Tibial artery (tissue), 4 donors: ENCODE data around the gene TRAT1.
"Not testable (repeated sequence)": the region's sequence is repeated elsewhere in the genome, so short reads cannot be mapped to it uniquely, and the experiment has no call there.

Experiments used
- DNase-seq, 2 donors: peaks; one replicate each; pipeline ENCODE4 v3.0.0-alpha.2; 2019
- H3K27ac ChIP-seq, 2 donors: fragments of 200-600 bp; sonication (generic) in 1 of 2; 1 replicate in 1 of 2; 2 replicates in 1 of 2; pipeline ENCODE4 v1.5.1; 2018 to 2019; ENCODE audit warnings: mild to moderate bottlenecking in 1 of 2
- H3K27me3 ChIP-seq, 2 donors: fragments of 200-600 bp; sonication (generic) in 1 of 2; one replicate each; pipeline versions ENCODE4 v1.5.1 to v1.6.0; 2016 to 2019
- H3K36me3 ChIP-seq, 3 donors: fragments of 200-600 bp; sonication (generic) in 2 of 3; one replicate each; pipeline ENCODE4 v1.5.1; 2016 to 2019; ENCODE audit warnings: mild to moderate bottlenecking in 2 of 3
- H3K4me1 ChIP-seq, 4 donors: fragments of 200-600 bp; sonication (generic) in 2 of 4; 1 replicate in 3 of 4; 2 replicates in 1 of 4; pipeline ENCODE4 v1.5.1; 2016 to 2019
- H3K4me3 ChIP-seq, 2 donors: fragments of 200-600 bp; sonication (generic) in 1 of 2; 1 replicate in 1 of 2; 2 replicates in 1 of 2; pipeline ENCODE4 v1.5.1; 2018 to 2019; ENCODE audit warnings: mild to moderate bottlenecking in 2 of 2
- H3K9me3 ChIP-seq, 3 donors: fragments of 200-600 bp; sonication (generic) in 1 of 3; one replicate each; pipeline ENCODE4 v1.5.1; 2016 to 2019
- intact Hi-C: fragments of 100-400 bp; cut with DNase I; formaldehyde crosslinking; loops from one replicate; pipeline ENCODE4 v1.15.0; 2023; ENCODE audit warnings: low total_unique reads
- TF ChIP-seq, protein P1 (sequence below), 2 experiments: fragments of 200-600 bp in 1 of 2; fragments of 450-650 bp in 1 of 2; IDR thresholded peaks; one replicate each; pipeline ENCODE4 v1.5.1; 2017 to 2019; ENCODE audit warnings: antibody characterized with exemption in 2 of 2, mild to moderate bottlenecking in 1 of 2, moderate library complexity in 1 of 2

TRAT1 gene

DNA sequence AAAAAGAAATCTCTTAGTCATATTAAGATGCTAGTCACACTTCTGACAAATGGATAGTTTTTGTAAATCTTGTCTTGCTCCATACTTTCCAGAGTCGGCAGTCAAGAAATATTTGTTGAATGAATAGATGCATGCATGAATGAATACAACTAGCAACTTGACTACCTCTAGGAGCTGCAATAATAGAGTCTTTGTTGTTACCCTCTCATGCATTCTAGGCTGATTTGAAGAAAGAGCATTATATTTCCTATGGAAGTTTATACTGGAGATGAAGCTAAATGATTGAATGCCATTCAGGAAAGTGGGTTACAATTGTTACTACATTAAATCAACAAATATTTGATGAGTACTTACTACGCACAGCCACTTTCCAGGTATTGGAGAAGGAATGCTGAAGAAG lies 18.1 kb upstream of the TRAT1 start:
- no peaks in the 10 kb centered on the region for H3K9me3 ChIP-seq
- H3K27me3 ChIP-seq, result no peaks in the 10 kb centered on the region
- no peak for DNase-seq
- no peaks in the 10 kb centered on the region for H3K4me1 ChIP-seq
- H3K27ac ChIP-seq, result no peak overlapping the region
- TF ChIP-seq, protein P1, sequence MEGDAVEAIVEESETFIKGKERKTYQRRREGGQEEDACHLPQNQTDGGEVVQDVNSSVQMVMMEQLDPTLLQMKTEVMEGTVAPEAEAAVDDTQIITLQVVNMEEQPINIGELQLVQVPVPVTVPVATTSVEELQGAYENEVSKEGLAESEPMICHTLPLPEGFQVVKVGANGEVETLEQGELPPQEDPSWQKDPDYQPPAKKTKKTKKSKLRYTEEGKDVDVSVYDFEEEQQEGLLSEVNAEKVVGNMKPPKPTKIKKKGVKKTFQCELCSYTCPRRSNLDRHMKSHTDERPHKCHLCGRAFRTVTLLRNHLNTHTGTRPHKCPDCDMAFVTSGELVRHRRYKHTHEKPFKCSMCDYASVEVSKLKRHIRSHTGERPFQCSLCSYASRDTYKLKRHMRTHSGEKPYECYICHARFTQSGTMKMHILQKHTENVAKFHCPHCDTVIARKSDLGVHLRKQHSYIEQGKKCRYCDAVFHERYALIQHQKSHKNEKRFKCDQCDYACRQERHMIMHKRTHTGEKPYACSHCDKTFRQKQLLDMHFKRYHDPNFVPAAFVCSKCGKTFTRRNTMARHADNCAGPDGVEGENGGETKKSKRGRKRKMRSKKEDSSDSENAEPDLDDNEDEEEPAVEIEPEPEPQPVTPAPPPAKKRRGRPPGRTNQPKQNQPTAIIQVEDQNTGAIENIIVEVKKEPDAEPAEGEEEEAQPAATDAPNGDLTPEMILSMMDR (IDR thresholded peaks at IDR 0.05), result no peak
- intact Hi-C loops, result no loop called here
- H3K36me3 ChIP-seq, result no peaks in the 10 kb centered on the region
- H3K4me3 ChIP-seq, result no peak overlapping the region

DNA sequence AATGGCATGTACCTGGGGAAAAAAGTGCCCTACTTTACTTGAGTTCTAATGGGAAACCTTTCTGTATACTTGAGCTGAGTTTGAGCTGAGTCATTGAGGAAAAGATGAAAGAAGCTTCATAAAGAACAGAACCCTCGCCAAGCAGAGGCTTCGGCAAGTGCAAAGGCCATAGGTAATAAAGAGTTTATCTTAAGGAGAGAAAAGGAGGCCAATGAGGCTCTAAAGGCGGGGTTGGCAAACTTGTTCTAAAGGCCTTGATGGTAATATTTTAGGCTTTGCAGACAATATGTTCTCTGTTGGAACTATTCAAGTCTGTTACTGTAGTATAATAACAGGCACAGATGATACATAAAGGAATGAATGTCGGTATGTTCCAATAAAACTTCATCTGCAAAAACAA lies 17.6 kb upstream of the TRAT1 start:
- H3K9me3 ChIP-seq, result no peaks in the 10 kb centered on the region
- intact Hi-C loops, result no loop called here
- no peaks in the 10 kb centered on the region for H3K36me3 ChIP-seq
- H3K4me1 ChIP-seq, result no peaks in the 10 kb centered on the region
- no peaks in the 10 kb centered on the region for H3K27me3 ChIP-seq
- DNase-seq, result no peak
- H3K4me3 ChIP-seq, result no peak overlapping the region
- H3K27ac ChIP-seq, result no peak overlapping the region
- TF ChIP-seq, protein P1 (IDR thresholded peaks at IDR 0.05), result no peak

DNA sequence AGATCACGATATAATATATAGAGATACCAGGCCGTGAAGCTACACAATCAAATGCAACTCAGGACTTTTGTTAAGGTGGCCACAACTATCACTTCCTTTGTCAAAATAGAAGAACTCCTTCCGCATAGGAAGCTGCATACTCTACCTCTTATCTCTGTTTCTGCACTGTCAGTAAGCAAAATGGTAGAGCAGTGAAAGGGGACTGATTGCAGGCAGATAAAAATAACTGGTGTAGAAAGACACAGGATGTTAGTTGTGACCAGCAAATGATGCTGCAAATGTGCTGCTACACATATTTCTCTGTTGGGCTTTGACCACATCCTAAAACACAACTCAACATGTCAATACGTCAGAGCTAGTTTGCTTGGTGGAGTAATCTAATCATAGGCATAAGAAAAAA lies 16.3 kb upstream of the TRAT1 start:
- DNase-seq, result no peak
- no peak overlapping the region for H3K4me3 ChIP-seq
- intact Hi-C loops, result no loop called here
- H3K36me3 ChIP-seq, result no peaks in the 10 kb centered on the region
- H3K27ac ChIP-seq, result no peak overlapping the region
- TF ChIP-seq, protein P1 (IDR thresholded peaks at IDR 0.05), result no peak
- no peaks in the 10 kb centered on the region for H3K4me1 ChIP-seq
- no peaks in the 10 kb centered on the region for H3K27me3 ChIP-seq
- no peaks in the 10 kb centered on the region for H3K9me3 ChIP-seq

DNA sequence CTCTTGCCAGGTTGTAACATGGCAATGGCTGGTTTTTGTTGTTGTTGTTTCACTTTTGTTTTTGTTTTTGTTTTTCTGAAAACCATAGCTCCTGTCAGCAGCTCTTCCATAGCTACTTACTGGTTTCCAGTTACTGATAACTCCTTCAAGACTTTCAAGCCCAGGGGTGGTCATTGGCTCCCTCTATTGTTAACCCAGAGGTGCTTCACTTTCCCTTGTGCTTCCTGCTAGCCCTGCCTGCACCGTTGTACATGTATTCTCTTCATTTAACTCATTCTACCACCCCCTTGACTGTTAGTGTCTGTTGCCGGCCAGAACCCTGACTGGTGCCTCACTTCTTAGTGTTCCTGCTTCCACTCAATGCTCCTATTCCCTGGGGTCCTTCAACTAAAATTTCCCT lies 4.2 kb upstream of the TRAT1 start:
- Histone ChIP-seq H3K4me3 (no peak overlapping the region), H3K27me3 (no peaks in the 10 kb centered on the region), H3K36me3 (no peaks in the 10 kb centered on the region), H3K9me3 (no peaks in the 10 kb centered on the region), H3K4me1 (no peaks in the 10 kb centered on the region), H3K27ac (no peak overlapping the region)
- intact Hi-C loops, result no loop called here
- no peak for DNase-seq
- TF ChIP-seq, protein P1 (IDR thresholded peaks at IDR 0.05), result no peak

DNA sequence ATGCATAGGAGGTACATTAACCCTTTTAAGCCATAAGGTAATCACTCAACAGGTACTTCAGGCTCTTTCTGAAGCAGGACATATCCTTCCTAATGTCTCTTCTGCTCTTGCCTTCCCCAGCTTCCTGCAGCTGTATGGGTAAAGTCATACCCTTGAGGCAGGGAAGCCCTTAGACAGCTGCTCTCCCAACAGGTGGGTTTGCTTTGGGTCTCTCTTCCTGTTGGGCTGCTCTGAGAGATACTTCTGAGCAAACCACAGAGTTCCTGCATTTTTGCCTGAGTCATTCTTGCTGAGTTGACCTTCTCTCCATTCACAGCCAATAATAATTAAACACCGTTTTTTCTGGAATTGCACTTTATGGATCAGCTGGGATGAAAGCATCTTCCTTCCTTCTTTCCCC lies 2.0 kb upstream of the TRAT1 start:
- Histone ChIP-seq H3K4me1 (no peaks in the 10 kb centered on the region), H3K36me3 (no peaks in the 10 kb centered on the region), H3K27me3 (no peaks in the 10 kb centered on the region), H3K27ac (no peak overlapping the region), H3K4me3 (no peak overlapping the region), H3K9me3 (no peaks in the 10 kb centered on the region)
- DNase-seq, result no peak
- intact Hi-C loops, result no loop called here
- TF ChIP-seq, protein P1 (IDR thresholded peaks at IDR 0.05), result no peak

DNA sequence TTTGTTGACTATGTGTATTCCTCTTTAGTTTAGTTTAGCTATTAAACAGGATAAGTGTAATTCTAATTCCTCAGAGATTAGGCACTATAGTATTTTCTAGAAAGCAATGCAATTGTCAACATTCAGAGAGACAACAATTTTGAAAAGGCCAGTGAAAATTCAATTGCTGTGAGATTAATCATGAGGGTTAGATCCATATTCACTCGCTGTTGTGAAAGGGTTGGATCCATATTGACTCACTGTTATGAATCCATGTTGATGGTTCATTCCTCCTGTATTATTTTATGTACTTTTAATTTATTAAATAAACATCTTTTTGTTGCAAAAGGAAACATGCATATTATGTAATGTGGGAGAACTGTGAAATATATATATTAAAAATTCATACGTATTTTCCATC lies 641 bp downstream of the TRAT1 start:
- no peaks in the 10 kb centered on the region for H3K36me3 ChIP-seq
- TF ChIP-seq, protein P1 (IDR thresholded peaks at IDR 0.05), result no peak
- no peak for DNase-seq
- H3K27me3 ChIP-seq, result no peaks in the 10 kb centered on the region
- no peak overlapping the region for H3K27ac ChIP-seq
- H3K9me3 ChIP-seq, result no peaks in the 10 kb centered on the region
- no peaks in the 10 kb centered on the region for H3K4me1 ChIP-seq
- intact Hi-C loops, result no loop called here
- H3K4me3 ChIP-seq, result no peak overlapping the region

DNA sequence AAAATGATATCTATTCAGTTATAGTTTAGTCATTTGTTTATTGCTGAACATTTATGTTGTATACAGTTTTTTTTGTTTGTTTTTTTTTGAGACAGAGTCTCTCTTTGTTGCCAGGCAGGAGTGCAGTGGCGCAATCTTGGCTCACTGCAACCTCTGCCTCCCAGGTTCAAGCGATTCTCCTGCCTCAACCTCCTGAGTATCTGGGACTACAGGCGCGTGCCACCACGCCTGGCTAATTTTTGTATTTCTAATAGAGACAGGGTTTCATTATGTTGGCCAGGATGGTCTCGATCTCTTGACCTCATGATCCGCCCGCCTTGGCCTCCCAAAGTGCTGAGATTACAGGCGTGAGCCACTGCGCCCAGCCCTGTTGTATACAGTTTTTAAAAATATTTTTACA lies 1.2 kb downstream of the TRAT1 start:
- H3K27ac ChIP-seq, H3K27me3 ChIP-seq, H3K4me1 ChIP-seq, intact Hi-C loops, DNase-seq, H3K9me3 ChIP-seq, H3K36me3 ChIP-seq, H3K4me3 ChIP-seq: not testable (repeated sequence)
